Measurements from ENCODE around the gene DGKD.

DNA sequence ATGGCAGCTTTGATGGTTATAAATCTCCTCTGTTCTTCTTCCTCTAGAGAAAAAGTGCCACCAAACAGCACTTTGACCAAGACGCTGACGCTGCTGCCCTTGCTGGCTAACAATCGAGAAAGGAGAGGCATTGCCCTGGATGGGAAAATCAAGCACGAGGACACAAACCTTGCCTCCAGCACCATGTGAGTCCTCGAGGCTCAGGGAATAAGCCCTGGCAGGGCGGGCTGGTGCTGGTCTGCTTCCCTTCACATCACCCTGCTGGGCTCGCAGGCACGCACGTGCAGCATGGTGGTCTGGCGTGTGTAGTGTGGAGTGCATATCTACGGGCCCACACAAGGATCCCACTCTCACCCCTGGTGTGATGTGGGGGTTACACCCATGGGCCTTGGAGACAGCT, 19.4 kb upstream of the DGKD start:
- TF ChIP-seq, protein P1, sequence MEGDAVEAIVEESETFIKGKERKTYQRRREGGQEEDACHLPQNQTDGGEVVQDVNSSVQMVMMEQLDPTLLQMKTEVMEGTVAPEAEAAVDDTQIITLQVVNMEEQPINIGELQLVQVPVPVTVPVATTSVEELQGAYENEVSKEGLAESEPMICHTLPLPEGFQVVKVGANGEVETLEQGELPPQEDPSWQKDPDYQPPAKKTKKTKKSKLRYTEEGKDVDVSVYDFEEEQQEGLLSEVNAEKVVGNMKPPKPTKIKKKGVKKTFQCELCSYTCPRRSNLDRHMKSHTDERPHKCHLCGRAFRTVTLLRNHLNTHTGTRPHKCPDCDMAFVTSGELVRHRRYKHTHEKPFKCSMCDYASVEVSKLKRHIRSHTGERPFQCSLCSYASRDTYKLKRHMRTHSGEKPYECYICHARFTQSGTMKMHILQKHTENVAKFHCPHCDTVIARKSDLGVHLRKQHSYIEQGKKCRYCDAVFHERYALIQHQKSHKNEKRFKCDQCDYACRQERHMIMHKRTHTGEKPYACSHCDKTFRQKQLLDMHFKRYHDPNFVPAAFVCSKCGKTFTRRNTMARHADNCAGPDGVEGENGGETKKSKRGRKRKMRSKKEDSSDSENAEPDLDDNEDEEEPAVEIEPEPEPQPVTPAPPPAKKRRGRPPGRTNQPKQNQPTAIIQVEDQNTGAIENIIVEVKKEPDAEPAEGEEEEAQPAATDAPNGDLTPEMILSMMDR (IDR thresholded peaks at IDR 0.05): no peak
- TF ChIP-seq EP300 (IDR thresholded peaks at IDR 0.05): no peak
- TF ChIP-seq POLR2A (IDR thresholded peaks at IDR 0.05): no peak

Data from gastroesophageal sphincter (tissue), 3 donors.